ENCODE data around the gene KRT85. TPM values are rescaled to one million over a fixed set of nuclear protein-coding genes. Genes with fewer than 3 reads are reported as not detected.

The KRT85 gene
- total and polyA plus RNA-seq, 2 of the 4 experiments (the other 2 are of a cell fraction): not detected

DNA sequence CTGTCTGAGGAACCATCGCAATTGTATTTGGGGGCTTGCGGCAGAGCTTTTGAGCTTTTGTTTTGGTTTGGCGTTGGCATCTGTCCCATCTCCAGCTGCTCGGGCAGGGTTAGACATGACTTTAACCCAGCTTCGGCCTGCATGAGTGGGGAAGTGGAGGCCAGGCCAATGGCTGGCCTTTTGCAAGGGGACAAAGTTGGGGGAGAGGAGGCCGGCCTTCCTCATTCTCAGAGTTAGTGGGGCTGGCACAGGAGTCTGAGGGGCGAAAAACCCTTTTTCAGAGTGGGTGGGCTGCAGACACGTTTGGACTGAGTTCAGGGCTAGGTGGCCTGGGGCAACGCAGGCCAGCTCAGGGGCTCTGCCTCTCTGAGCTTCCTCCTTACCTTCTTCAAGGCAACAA lies 33.6 kb upstream of the KRT85 start:
- in situ Hi-C loops (cut with MboI; ENCODE audit: low sequenced_read_pairs): no loop called here
- H3K27ac ChIP-seq (ENCODE audit: insufficient read depth, low read length): no peak overlapping the region
- H4K91ac ChIP-seq (ENCODE audit: insufficient read depth, low read depth, low read length): no peak overlapping the region
- WGBS, 2 experiments (ENCODE audit: extremely low coverage in 2 of 2, insufficient read length in 1 of 2): 63% methylated on average over 6 of the region's 9 CpGs; no CpG with 5 or more reads in 1 of the 2 experiments
- H3K4ac ChIP-seq (ENCODE audit: low read depth, low read length): no peak overlapping the region
- H2AK9ac ChIP-seq (replicated peaks; ENCODE audit: low read depth, low read length, poor library complexity): no peak overlapping the region
- H3K9me1 ChIP-seq (ENCODE audit: insufficient read depth, low read length): no peaks in the 10 kb centered on the region
- no peak overlapping the region for H4K8ac ChIP-seq (ENCODE audit: low read depth in 2 of 2, low read length in 2 of 2)
- ATAC-seq (ENCODE audit: low read depth) (no peak), DNase-seq (no peak)
- H2BK120ac ChIP-seq (ENCODE audit: low read depth, low read length): no peak overlapping the region
- no peaks in the 10 kb centered on the region for H3K9me3 ChIP-seq (ENCODE audit: control insufficient read depth, insufficient read depth, low read length)
- H2BK20ac ChIP-seq (ENCODE audit: low read depth, low read length): no peak overlapping the region
- no peak overlapping the region for H3K23ac ChIP-seq (ENCODE audit: low read depth, low read length)
- intact Hi-C loops (cut with micrococcal nuclease): no loop called here
- no peak overlapping the region for H2AK5ac ChIP-seq (ENCODE audit: low read depth, low read length)
- no peak overlapping the region for H3K4me2 ChIP-seq (ENCODE audit: low read depth, low read length)
- dilution Hi-C loops (cut with HindIII; ENCODE audit: low sequenced_read_pairs, unreplicated experiment): no loop called here
- no peaks in the 10 kb centered on the region for H3K4me1 ChIP-seq (ENCODE audit: control insufficient read depth, insufficient read depth, low read length)
- TF ChIP-seq CHD1 (IDR thresholded peaks at IDR 0.05; ENCODE audit: low read depth, low read length) (no peak), MAZ (IDR thresholded peaks at IDR 0.05; ENCODE audit: borderline replicate concordance, low read depth, low read length) (no peak), FOS (IDR thresholded peaks at IDR 0.05; ENCODE audit: low read depth, low read length) (no peak), MXI1 (IDR thresholded peaks at IDR 0.05; ENCODE audit: borderline replicate concordance, low read depth, low read length) (no peak), CEBPB (IDR thresholded peaks at IDR 0.05; ENCODE audit: low read depth, low read length) (no peak), MAFK (IDR thresholded peaks at IDR 0.05; ENCODE audit: low read depth, low read length) (no peak)
- no peak overlapping the region for H3K14ac ChIP-seq (replicated peaks; ENCODE audit: low read depth, low read length)
- H3K56ac ChIP-seq (ENCODE audit: extremely low read depth, insufficient read depth, low read length): no peak overlapping the region
- H4K5ac ChIP-seq (ENCODE audit: low read depth, low read length): no peak overlapping the region
- CTCF ChIA-PET: no interaction called here
- no peak overlapping the region for H3K4me3 ChIP-seq (ENCODE audit: insufficient read depth, low read depth, low read length)
- H2BK5ac ChIP-seq (ENCODE audit: low read depth, low read length, poor library complexity, severe bottlenecking): no peak overlapping the region
- POLR2A ChIA-PET (ENCODE audit: unreplicated experiment): no interaction called here
- H3K27me3 ChIP-seq (ENCODE audit: control insufficient read depth, insufficient read depth, low read length): peaks cover 54% of the 10 kb centered on the region
- H2AFZ ChIP-seq (replicated peaks; ENCODE audit: low read length, poor library complexity): no peak overlapping the region
- H3K79me1 ChIP-seq (ENCODE audit: low read depth in 1 of 2, low read length in 2 of 2): no peaks in the 10 kb centered on the region
- H3K9ac ChIP-seq (ENCODE audit: low read depth, low read length): no peak overlapping the region
- H2BK15ac ChIP-seq (ENCODE audit: low read depth, low read length): no peak overlapping the region
- no TSS peak for BruUV-seq (replicated peaks)
- H3K36me3 ChIP-seq (ENCODE audit: control insufficient read depth, insufficient read depth, low read length): no peaks in the 10 kb centered on the region
- no peaks in the 10 kb centered on the region for H4K20me1 ChIP-seq (ENCODE audit: insufficient read depth, low read length)
- H3K18ac ChIP-seq (ENCODE audit: low read depth, low read length): no peak overlapping the region
